ENCODE results near the gene DDX10.

- TF ChIP-seq CTCF (IDR thresholded peaks at IDR 0.05; ENCODE audit: insufficient read depth, low read depth, low read length) (no peak), EZH2 (IDR thresholded peaks at IDR 0.05; ENCODE audit: insufficient read depth, low read length) (no peak)
Measured at GRCh38 chr11:108733479-108734116, 68.7 kb downstream of the DDX10 start.
